H1 (cell line): Measurements from ENCODE around the gene CAPN2. TPM values are rescaled to one million over a fixed set of nuclear protein-coding genes. Genes with fewer than 3 reads are reported as not detected.

Source experiments
- RAD21 ChIP-seq, 2 experiments: IDR thresholded peaks in 1 of 2; conservative IDR thresholded peaks in 1 of 2; 2 replicates each; pipeline ENCODE4 v1.6.1; 2011; ENCODE audit warnings: low read depth in 2 of 2, low read length in 2 of 2, improper control_type of control experiment in 1 of 2, inconsistent platforms in 1 of 2, mild to moderate bottlenecking in 1 of 2, moderate library complexity in 1 of 2
- SIX5 ChIP-seq: IDR thresholded peaks from 2 replicates; pipeline ENCODE4 v1.6.1; 2011; ENCODE audit warnings: mild to moderate bottlenecking, low read depth, low read length
- TAF1 ChIP-seq: IDR thresholded peaks from 2 replicates; pipeline ENCODE4 v1.6.1; 2011; ENCODE audit warnings: mild to moderate bottlenecking, low read depth, low read length
- polyA plus RNA-seq, 7 experiments: library from polyadenylated mRNA; depleted of rRNA in 3 of 7; stranded (reverse) in 5 of 7; unstranded in 2 of 7; fragments of >200 nt in 5 of 7; fragments of 200-250 nt in 2 of 7; gene quantifications; 1 replicate in 5 of 7; 2 replicates in 1 of 7; 4 replicates in 1 of 7; pipeline versions ENCODE4 v1.2.1 to v1.2.3, GENCODE V29; 2011 to 2013; ENCODE audit warnings: missing spikeins in 2 of 7, mixed read lengths in 2 of 7
- total RNA-seq: library from RNA; stranded (reverse); fragmentation: NEBNext Ultra II Directional; extraction: Animal tissue kit (Norgen Biotek cat#: 25700); gene quantifications from 2 replicates; pipeline ENCODE4 v1.2.1, GENCODE V29; 2021

The CAPN2 gene
- total and polyA plus RNA-seq, 2 of the 8 experiments (the other 6 are each of a cell fraction or from before 2014, with no cell fraction given), result 9.2 to 10.3 TPM

- TF ChIP-seq SIX5 (no peak), RAD21 (IDR thresholded peaks at IDR 0.05 in 1 of 2, conservative IDR thresholded peaks at IDR 0.05 in 1 of 2; ENCODE audit: low read depth in 2 of 2, low read length in 2 of 2) (no peak), TAF1 (no peak)
These were observed 2.0 kb downstream of the CAPN2 start (continued) for GRCh38 chr1:223714421-223714724.
